Measurements from ENCODE around the gene CFP.

DNA sequence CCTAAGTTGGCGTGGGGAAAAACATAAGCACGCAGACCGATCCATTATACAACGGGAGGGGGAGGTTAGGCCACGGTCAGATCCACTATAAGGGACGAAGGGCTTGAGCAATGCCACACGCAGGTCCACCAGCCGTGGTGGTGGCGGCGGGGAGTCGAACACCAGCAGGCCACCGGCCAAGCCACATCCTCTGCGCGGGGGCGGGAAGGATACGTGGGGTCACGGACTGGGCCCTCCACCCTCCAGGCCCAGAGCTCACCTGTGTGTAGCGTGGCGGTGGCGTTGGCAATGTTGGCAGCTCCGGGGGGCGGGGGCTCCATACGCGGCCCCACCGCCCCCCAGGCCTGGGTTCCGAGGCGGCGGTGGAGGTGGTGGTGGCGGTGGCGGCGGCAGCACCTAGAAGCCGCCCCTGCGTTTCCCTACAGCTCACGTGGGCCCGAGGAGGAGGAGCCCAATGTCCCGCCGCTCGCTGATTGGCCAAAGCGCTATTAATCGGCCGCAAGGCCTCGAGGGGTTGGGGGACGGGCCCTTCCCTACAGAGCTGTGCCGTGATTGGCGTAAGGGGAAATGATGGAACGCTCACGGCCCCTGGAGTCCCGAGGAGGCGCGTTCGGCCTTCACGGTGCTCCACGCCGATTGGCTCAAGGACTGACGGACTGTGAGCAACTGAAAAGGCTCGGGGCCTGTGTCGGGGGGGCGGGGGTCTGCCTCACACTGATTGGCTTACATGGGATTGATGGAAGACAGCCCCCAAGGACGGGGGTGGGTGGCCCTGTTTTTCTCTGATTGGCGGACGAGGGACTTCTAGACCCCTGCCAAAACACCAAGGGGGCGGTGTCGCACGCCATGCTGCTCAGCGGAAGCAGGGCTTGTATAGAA is 20.7 kb upstream of the CFP start, which contains the start of gene ELK1:
- TF ChIP-seq, protein P1, sequence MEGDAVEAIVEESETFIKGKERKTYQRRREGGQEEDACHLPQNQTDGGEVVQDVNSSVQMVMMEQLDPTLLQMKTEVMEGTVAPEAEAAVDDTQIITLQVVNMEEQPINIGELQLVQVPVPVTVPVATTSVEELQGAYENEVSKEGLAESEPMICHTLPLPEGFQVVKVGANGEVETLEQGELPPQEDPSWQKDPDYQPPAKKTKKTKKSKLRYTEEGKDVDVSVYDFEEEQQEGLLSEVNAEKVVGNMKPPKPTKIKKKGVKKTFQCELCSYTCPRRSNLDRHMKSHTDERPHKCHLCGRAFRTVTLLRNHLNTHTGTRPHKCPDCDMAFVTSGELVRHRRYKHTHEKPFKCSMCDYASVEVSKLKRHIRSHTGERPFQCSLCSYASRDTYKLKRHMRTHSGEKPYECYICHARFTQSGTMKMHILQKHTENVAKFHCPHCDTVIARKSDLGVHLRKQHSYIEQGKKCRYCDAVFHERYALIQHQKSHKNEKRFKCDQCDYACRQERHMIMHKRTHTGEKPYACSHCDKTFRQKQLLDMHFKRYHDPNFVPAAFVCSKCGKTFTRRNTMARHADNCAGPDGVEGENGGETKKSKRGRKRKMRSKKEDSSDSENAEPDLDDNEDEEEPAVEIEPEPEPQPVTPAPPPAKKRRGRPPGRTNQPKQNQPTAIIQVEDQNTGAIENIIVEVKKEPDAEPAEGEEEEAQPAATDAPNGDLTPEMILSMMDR (IDR thresholded peaks at IDR 0.05), result no peak
- no peak for TF ChIP-seq EZH2 (IDR thresholded peaks at IDR 0.05; ENCODE audit: borderline replicate concordance, insufficient read depth, low read depth, low read length, poor library complexity, severe bottlenecking)

Data from B cell (primary cell).